ENCODE data around the gene ADAM11. TPM values are rescaled to one million over a fixed set of nuclear protein-coding genes. Genes with fewer than 3 reads are reported as not detected.
"Not testable (repeated sequence)": the region's sequence is repeated elsewhere in the genome, so short reads cannot be mapped to it uniquely, and the experiment has no call there.

ADAM11 gene
- total and polyA plus RNA-seq, 9 of the 15 experiments (the other 6 are each of a cell fraction or from before 2014, with no cell fraction given), result 0.01 to 0.31 (median 0.14) TPM; not detected in 2

DNA sequence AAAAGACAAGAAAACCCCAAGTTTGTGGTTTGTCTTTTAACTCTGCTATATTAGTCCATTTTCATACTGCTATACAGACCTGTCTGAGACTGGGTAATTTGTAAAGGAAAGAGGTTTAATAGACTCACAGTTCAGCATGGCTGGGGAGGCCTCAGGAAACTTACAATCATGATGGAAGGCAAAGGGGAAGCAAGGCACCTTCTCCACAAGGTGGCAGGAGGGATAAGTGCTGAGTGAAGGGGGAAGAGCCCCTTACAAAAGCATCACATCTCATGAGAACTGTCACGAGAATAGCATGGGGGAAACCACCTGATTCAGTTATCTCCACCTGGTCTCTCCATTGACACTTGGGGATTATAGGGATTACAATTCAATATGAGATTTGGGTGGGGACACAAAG is 13.5 kb upstream of the ADAM11 start (continued):
- TF ChIP-seq, protein P1, sequence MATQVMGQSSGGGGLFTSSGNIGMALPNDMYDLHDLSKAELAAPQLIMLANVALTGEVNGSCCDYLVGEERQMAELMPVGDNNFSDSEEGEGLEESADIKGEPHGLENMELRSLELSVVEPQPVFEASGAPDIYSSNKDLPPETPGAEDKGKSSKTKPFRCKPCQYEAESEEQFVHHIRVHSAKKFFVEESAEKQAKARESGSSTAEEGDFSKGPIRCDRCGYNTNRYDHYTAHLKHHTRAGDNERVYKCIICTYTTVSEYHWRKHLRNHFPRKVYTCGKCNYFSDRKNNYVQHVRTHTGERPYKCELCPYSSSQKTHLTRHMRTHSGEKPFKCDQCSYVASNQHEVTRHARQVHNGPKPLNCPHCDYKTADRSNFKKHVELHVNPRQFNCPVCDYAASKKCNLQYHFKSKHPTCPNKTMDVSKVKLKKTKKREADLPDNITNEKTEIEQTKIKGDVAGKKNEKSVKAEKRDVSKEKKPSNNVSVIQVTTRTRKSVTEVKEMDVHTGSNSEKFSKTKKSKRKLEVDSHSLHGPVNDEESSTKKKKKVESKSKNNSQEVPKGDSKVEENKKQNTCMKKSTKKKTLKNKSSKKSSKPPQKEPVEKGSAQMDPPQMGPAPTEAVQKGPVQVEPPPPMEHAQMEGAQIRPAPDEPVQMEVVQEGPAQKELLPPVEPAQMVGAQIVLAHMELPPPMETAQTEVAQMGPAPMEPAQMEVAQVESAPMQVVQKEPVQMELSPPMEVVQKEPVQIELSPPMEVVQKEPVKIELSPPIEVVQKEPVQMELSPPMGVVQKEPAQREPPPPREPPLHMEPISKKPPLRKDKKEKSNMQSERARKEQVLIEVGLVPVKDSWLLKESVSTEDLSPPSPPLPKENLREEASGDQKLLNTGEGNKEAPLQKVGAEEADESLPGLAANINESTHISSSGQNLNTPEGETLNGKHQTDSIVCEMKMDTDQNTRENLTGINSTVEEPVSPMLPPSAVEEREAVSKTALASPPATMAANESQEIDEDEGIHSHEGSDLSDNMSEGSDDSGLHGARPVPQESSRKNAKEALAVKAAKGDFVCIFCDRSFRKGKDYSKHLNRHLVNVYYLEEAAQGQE (IDR thresholded peaks at IDR 0.05; ENCODE audit: borderline replicate concordance), result 0 out of 2 replicates have a peak, but pooled peaks have one; percentile 9
- TF ChIP-seq, protein P1 (CRISPR knock-in tag; IDR thresholded peaks at IDR 0.05; ENCODE audit: low read depth), result no peak
- TF ChIP-seq ZNF316 (IDR thresholded peaks at IDR 0.05), result peak; percentile 57

DNA sequence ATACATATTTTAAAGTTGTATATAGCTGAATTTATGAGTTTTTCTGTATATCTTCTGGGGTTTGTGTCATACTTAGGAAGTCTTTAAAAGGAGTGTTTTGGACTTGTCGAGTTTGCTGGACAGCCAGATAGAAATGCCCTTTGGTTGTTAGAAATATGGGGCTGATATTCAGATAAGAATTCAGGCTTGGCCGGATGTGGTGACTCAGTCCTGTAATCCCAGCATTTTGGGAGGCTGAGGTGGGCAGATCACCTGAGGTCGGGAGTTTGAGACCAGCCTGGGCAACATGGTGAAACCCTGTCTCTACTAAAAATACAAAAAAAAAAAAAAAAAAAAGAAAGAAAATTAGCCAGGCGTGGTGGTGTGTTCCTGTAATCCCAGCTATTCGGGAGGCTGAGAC is 13.1 kb upstream of the ADAM11 start:
- not testable (repeated sequence) for BruUV-seq (replicated peaks)

More for the DNA sequence above, 13.1 kb upstream of the ADAM11 start:
- intact Hi-C loops (cut with micrococcal nuclease); H3K4me3 ChIP-seq; FAIRE-seq; DNase-seq (ENCODE audit: extremely low read depth in 1 of 4, low spot score in 3 of 4); ATAC-seq; H3K9ac ChIP-seq (ENCODE audit: insufficient read depth in 1 of 2, low read depth in 2 of 2, low read length in 2 of 2); CTCF ChIA-PET (ENCODE audit: low intra/inter-chr PET ratio); H4K20me1 ChIP-seq (replicated peaks; ENCODE audit: control insufficient read depth, insufficient read depth, low read length); in situ Hi-C loops (cut with MboI); H3K9me3 ChIP-seq (replicated peaks; ENCODE audit: control insufficient read depth, insufficient read depth, low read depth, low read length); H3K27me3 ChIP-seq (ENCODE audit: control insufficient read depth in 2 of 2, insufficient read depth in 2 of 2, low read length in 2 of 2); H3K27ac ChIP-seq (ENCODE audit: extremely low read depth, low read depth, low read length); H3K4me2 ChIP-seq (ENCODE audit: insufficient read depth, low read length); POLR2A ChIA-PET; H3K9me1 ChIP-seq (ENCODE audit: control insufficient read depth, insufficient read depth, low read length); H3K79me2 ChIP-seq (ENCODE audit: control insufficient read depth, insufficient read depth, low read length); H2AFZ ChIP-seq (ENCODE audit: low read depth, low read length); TF ChIP-seq JUND (tag; IDR thresholded peaks at IDR 0.05; ENCODE audit: borderline replicate concordance, low read depth, low read length): not testable (repeated sequence)
- peaks cover 66% of the 10 kb centered on the region; the same call in 2 of the 3 replicates for H3K36me3 ChIP-seq (ENCODE audit: control insufficient read depth, insufficient read depth, low read length)
- TF ChIP-seq ARID1B (IDR thresholded peaks at IDR 0.05) (peak; percentile 63; the same call in 1 of the 2 replicates), ADNP (tag; IDR thresholded peaks at IDR 0.05) (0 out of 2 replicates have a peak, but pooled peaks have one; percentile 32), CBFA2T3 (IDR thresholded peaks at IDR 0.05) (peak; percentile 24; the same call in 1 of the 2 replicates), CTBP1 (IDR thresholded peaks at IDR 0.05; ENCODE audit: borderline replicate concordance) (0 out of 2 replicates have a peak, but pooled peaks have one; percentile 0), FOSL1 (tag; conservative IDR thresholded peaks at IDR 0.05) (peak; percentile 20; the same call in 1 of the 2 replicates), JUND (IDR thresholded peaks at IDR 0.05; ENCODE audit: borderline replicate concordance, low read depth, low read length) (0 out of 2 replicates have a peak, but pooled peaks have one; percentile 28), CBFA2T2 (conservative IDR thresholded peaks at IDR 0.05) (0 out of 2 replicates have a peak, but pooled peaks have one; percentile 3), DPF2 (IDR thresholded peaks at IDR 0.05) (peak; percentile 37; the same call in 1 of the 2 replicates), SMARCE1 (IDR thresholded peaks at IDR 0.05) (peak; percentile 55; the same call in 1 of the 2 replicates)
- TF ChIP-seq, protein P2, sequence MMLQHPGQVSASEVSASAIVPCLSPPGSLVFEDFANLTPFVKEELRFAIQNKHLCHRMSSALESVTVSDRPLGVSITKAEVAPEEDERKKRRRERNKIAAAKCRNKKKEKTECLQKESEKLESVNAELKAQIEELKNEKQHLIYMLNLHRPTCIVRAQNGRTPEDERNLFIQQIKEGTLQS (IDR thresholded peaks at IDR 0.05), result peak; percentile 62
- TF ChIP-seq, protein P2 (CRISPR knock-in tag; conservative IDR thresholded peaks at IDR 0.05), result not testable (repeated sequence)
- 25% methylated on average over 3 of the region's 5 CpGs for WGBS (ENCODE audit: insufficient coverage, low coverage, missing lambda C conversion rate)
- peaks cover 24 to 29% of the 10 kb centered on the region in 2 experiments for H3K4me1 ChIP-seq (replicated peaks in 1 of 2; ENCODE audit: control insufficient read depth in 2 of 2, insufficient read depth in 2 of 2, low read length in 2 of 2)
